Measurements from ENCODE around the gene ALPK3.

DNA sequence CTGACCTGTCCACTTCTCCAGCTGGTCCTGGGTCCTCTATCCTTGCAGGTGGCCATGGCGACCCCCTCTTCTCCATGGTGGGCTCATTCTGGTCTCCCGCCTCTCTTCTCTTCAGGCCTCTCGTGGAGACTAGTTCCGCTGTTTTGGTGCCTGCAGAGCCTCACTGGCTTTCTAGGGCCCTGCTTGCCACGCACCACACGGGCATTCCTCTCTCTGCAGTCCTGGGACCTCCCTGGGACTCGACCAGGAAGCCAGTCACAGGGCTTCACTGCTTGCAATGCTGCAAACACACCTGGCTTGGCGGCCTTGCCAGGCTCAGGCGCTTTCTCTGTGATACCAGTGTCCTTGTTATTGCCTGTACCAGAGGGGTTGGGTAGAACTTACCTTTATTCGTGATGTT, 76.5 kb downstream of the ALPK3 start:
- TF ChIP-seq FOXA1 (IDR thresholded peaks at IDR 0.05) (no peak), FOXM1 (IDR thresholded peaks at IDR 0.05; ENCODE audit: borderline replicate concordance) (no peak)
